IMR-90 (cell line): ENCODE measurements around the gene ARL6. TPM values are rescaled to one million over a fixed set of nuclear protein-coding genes. Genes with fewer than 3 reads are reported as not detected.
A peak's percentile ranks its signal among the peaks of the same experiment; 100 is the strongest.

Source experiments
- ATAC-seq: fragments of 200-7000 bp; cut with Tn5 transposase; 2 replicates; pipeline ENCODE4 v1.9.1; 2020; ENCODE audit warnings: low read depth, mild to moderate bottlenecking, moderate library complexity
- BruUV-seq: library from RNA; stranded (reverse); fragments of 400-500 nt; replicated peaks from 2 replicates; lab custom pipeline; 2021; lab: Mats Ljungman, UMichigan
- CTCF ChIA-PET: fragments of 300-600 bp; formaldehyde crosslinking; extraction: SDS; loops from one replicate; lab custom pipeline; 2021; ENCODE audit warnings: antibody characterized with exemption; lab: Yijun Ruan, JAX
- POLR2A ChIA-PET: fragments of 300-600 bp; sonication (Branson Sonifier 250); formaldehyde crosslinking; loops from one replicate; lab custom pipeline; 2022; ENCODE audit warnings: antibody characterized with exemption; ENCODE audit not compliant: unreplicated experiment; lab: Charles Lee
- DNase-seq: peaks from one replicate; pipeline ENCODE4 v3.0.0; 2013
- H2AFZ ChIP-seq: replicated peaks from 2 replicates; pipeline ENCODE3; 2013; ENCODE audit warnings: low read length, mild to moderate bottlenecking; ENCODE audit not compliant: poor library complexity
- H2AK5ac ChIP-seq: 2 replicates; pipeline ENCODE4 v1.6.1; 2013; ENCODE audit warnings: low read depth, low read length, inconsistent platforms
- H2AK9ac ChIP-seq: replicated peaks from 2 replicates; pipeline ENCODE3; 2013; ENCODE audit warnings: mild to moderate bottlenecking, low read depth, low read length, moderate library complexity; ENCODE audit not compliant: poor library complexity
- H2BK120ac ChIP-seq: 2 replicates; pipeline ENCODE4 v1.6.1; 2013; ENCODE audit warnings: low read depth, low read length, inconsistent platforms
- H2BK15ac ChIP-seq: 3 replicates; pipeline ENCODE4 v1.6.1; 2013; ENCODE audit warnings: low read depth, low read length, inconsistent platforms
- H2BK20ac ChIP-seq: 2 replicates; pipeline ENCODE4 v1.6.1; 2013; ENCODE audit warnings: low read depth, mild to moderate bottlenecking, inconsistent platforms, low read length, moderate library complexity
- H2BK5ac ChIP-seq: 2 replicates; pipeline ENCODE4 v1.6.1; 2013; ENCODE audit warnings: mild to moderate bottlenecking, low read depth, low read length, inconsistent platforms; ENCODE audit not compliant: poor library complexity, severe bottlenecking
- H3K14ac ChIP-seq: replicated peaks from 2 replicates; pipeline ENCODE4 v1.6.1; 2013; ENCODE audit warnings: low read depth, low read length, inconsistent platforms
- H3K18ac ChIP-seq: 2 replicates; pipeline ENCODE4 v1.6.1; 2013; ENCODE audit warnings: low read depth, low read length, control low read depth
- H3K23ac ChIP-seq: 2 replicates; pipeline ENCODE4 v1.6.1; 2013; ENCODE audit warnings: low read depth, low read length, inconsistent platforms
- H3K27ac ChIP-seq: 2 replicates; pipeline ENCODE4 v1.5.1; 2013; ENCODE audit warnings: mild to moderate bottlenecking, control low read depth, low read length; ENCODE audit not compliant: insufficient read depth
- H3K27me3 ChIP-seq: 2 replicates; pipeline ENCODE4 v1.6.1; 2013; ENCODE audit warnings: low read length; ENCODE audit not compliant: control insufficient read depth, insufficient read depth
- H3K36me3 ChIP-seq: 2 replicates; pipeline ENCODE4 v1.6.1; 2013; ENCODE audit warnings: low read length, mixed read lengths; ENCODE audit not compliant: control insufficient read depth, insufficient read depth
- H3K4ac ChIP-seq: 2 replicates; pipeline ENCODE4 v1.6.1; 2013; ENCODE audit warnings: low read depth, low read length, inconsistent platforms
- H3K4me1 ChIP-seq: 2 replicates; pipeline ENCODE4 v1.6.1; 2013; ENCODE audit warnings: low read length, mixed read lengths; ENCODE audit not compliant: control insufficient read depth, insufficient read depth
- H3K4me2 ChIP-seq: 2 replicates; pipeline ENCODE4 v1.6.1; 2013; ENCODE audit warnings: low read depth, mild to moderate bottlenecking, control low read depth, low read length, moderate library complexity
- H3K4me3 ChIP-seq: 2 replicates; pipeline ENCODE4 v1.5.1; 2013; ENCODE audit warnings: low read depth, mild to moderate bottlenecking, control low read depth, low read length, moderate library complexity; ENCODE audit not compliant: insufficient read depth
- H3K56ac ChIP-seq: 2 replicates; pipeline ENCODE4 v1.6.1; 2013; ENCODE audit warnings: low read length, inconsistent platforms; ENCODE audit not compliant: insufficient read depth; ENCODE audit errors: extremely low read depth
- H3K79me1 ChIP-seq, 2 experiments: 2 replicates each; pipeline ENCODE4 v1.6.1; 2013; ENCODE audit warnings: low read length in 2 of 2, inconsistent platforms in 1 of 2, low read depth in 1 of 2
- H3K9ac ChIP-seq: 2 replicates; pipeline ENCODE4 v1.6.1; 2013; ENCODE audit warnings: low read depth, low read length, control low read depth
- H3K9me1 ChIP-seq: 2 replicates; pipeline ENCODE4 v1.6.1; 2013; ENCODE audit warnings: low read length, inconsistent platforms; ENCODE audit not compliant: insufficient read depth
- H3K9me3 ChIP-seq: 2 replicates; pipeline ENCODE4 v1.6.1; 2013; ENCODE audit warnings: low read length; ENCODE audit not compliant: control insufficient read depth, insufficient read depth
- H4K20me1 ChIP-seq: 2 replicates; pipeline ENCODE4 v1.6.1; 2013; ENCODE audit warnings: low read length, inconsistent platforms; ENCODE audit not compliant: insufficient read depth
- H4K5ac ChIP-seq: 2 replicates; pipeline ENCODE4 v1.6.1; 2013; ENCODE audit warnings: mild to moderate bottlenecking, low read depth, low read length, control low read depth
- H4K8ac ChIP-seq, 2 experiments: 2 replicates each; pipeline ENCODE4 v1.6.1; 2013; ENCODE audit warnings: low read depth in 2 of 2, low read length in 2 of 2, control low read depth in 1 of 2, inconsistent platforms in 1 of 2
- H4K91ac ChIP-seq: 2 replicates; pipeline ENCODE4 v1.6.1; 2013; ENCODE audit warnings: low read depth, low read length, inconsistent platforms; ENCODE audit not compliant: insufficient read depth
- BHLHE40 ChIP-seq: fragments of 150-350 bp; IDR thresholded peaks from 2 replicates; pipeline ENCODE4 v1.6.1; 2016; ENCODE audit warnings: mild to moderate bottlenecking, low read depth, low read length
- FOS ChIP-seq: fragments of 150-350 bp; IDR thresholded peaks from 2 replicates; pipeline ENCODE4 v1.6.1; 2016; ENCODE audit warnings: low read depth, low read length
- MAFK ChIP-seq: IDR thresholded peaks from 2 replicates; pipeline ENCODE4 v1.6.1; 2012; ENCODE audit warnings: low read depth, low read length, improper control_type of control experiment
- MAZ ChIP-seq: IDR thresholded peaks from 2 replicates; pipeline ENCODE4 v1.6.1; 2012; ENCODE audit warnings: low read depth, mild to moderate bottlenecking, low read length, improper control_type of control experiment, moderate library complexity, borderline replicate concordance
- whole genome bisulfite sequencing, 2 experiments: methylation state at CpG; one replicate each; pipeline versions ENCODE4 v1.1.5 to v1.1.7; 2013; ENCODE audit warnings: missing lambda C conversion rate in 2 of 2; ENCODE audit not compliant: insufficient read length in 1 of 2; ENCODE audit errors: extremely low coverage in 2 of 2; 5-methylcytosine and 5-hydroxymethylcytosine counted together
- dilution Hi-C: fragments of 300-500 bp; cut with HindIII; formaldehyde crosslinking; loops from one replicate; pipeline ENCODE4 v1.14.3; 2018; ENCODE audit warnings: low sequenced_read_pairs; ENCODE audit not compliant: unreplicated experiment
- in situ Hi-C: fragments of 300-500 bp; cut with MboI; formaldehyde crosslinking; loops from 3 replicates; pipeline ENCODE4 v1.14.3; 2019; ENCODE audit warnings: low sequenced_read_pairs, inconsistent platforms, mixed read lengths
- intact Hi-C: fragments of 100-400 bp; cut with micrococcal nuclease; formaldehyde crosslinking; loops from 2 replicates; pipeline ENCODE4 v1.10.0; 2022
- polyA plus RNA-seq, 3 experiments: library from polyadenylated mRNA; depleted of rRNA; stranded (reverse); fragments of >200 nt; gene quantifications; 2 replicates each; pipeline ENCODE4 v1.2.3, GENCODE V29; 2012; ENCODE audit warnings: low replicate concordance in 1 of 3
- total RNA-seq: library from RNA; depleted of rRNA; stranded (reverse); fragments of >200 nt; gene quantifications from 2 replicates; pipeline ENCODE4 v1.2.3, GENCODE V29; 2012

The ARL6 gene
- total and polyA plus RNA-seq, 2 of the 4 experiments (the other 2 are of a cell fraction), result 3.1 to 3.4 TPM

DNA sequence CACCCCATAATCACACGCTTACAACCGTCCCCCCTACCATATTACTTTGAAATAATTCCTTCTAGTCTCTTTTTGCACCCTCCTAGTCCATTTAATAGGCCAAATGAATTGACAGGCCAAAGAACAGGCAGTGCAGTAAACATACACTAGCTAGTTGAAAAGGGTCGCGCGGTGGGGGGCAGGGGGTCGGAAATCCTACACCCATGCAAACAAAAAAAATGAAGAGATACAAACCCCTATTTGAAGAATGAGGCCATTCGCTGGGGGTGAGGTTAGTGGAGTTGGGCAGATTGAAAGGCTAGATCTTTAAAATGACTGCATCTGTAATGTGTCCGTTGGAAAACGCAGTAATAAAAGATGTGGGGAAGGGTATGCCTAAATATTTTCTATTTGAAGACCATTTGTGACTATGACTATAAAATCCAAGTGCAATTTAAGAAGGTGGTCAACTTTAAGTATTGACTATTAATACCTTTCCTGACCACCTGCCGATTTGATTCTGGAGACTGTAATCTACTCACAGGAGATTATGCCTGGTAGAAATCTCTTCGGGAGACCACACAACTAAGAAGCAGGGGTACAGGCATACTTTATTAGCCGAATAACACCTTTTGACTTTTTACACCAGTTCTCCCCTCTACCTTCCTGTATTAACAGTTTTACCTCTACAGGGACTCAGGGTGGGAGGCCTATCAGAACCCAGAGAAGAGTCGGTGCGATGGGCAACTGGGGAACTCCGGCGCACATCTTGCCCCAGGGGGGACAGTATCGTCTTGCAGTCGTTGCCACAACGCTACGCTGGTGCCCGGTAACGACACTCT, 762 bp upstream of the ARL6 start:
- H4K20me1 ChIP-seq, result no peaks in the 10 kb centered on the region
- peak overlapping the region; percentile 97 for H2AFZ ChIP-seq
- peak overlapping the region; percentile 21; the same call in 1 of the 2 replicates for H3K18ac ChIP-seq
- H2AK5ac ChIP-seq, result no peak overlapping the region
- H3K9ac ChIP-seq, result peak overlapping the region; percentile 72
- H3K4me2 ChIP-seq, result peak overlapping the region; percentile 53
- H2AK9ac ChIP-seq, result peak overlapping the region; percentile 68
- peak overlapping the region; percentile 96 for H3K14ac ChIP-seq
- H4K8ac ChIP-seq, result peak overlapping the region; percentile 71 to 98
- peak overlapping the region; percentile 87; the same call in 1 of the 2 replicates for H3K23ac ChIP-seq
- no peaks in the 10 kb centered on the region for H3K4me1 ChIP-seq
- no TSS peak for BruUV-seq
- dilution Hi-C loops, result no loop called here
- H2BK15ac ChIP-seq, result no peak overlapping the region
- H3K56ac ChIP-seq, result peak overlapping the region; percentile 67
- in situ Hi-C loops, result no loop called here
- ChIA-PET POLR2A (interaction anchor here (1.0 kb wide), 1 partner anchor 14 kb away, joined by 4 read pairs; no protein-coding TSS in a partner anchor), CTCF (no interaction called here)
- H3K79me1 ChIP-seq, result peaks cover 9 to 23% of the 10 kb centered on the region in 2 experiments; a peak in 3 of 4 replicates
- no peaks in the 10 kb centered on the region for H3K9me1 ChIP-seq
- intact Hi-C loops, result no loop called here
- H3K4me3 ChIP-seq, result peak overlapping the region; percentile 65
- peak overlapping the region; percentile 59 for H4K5ac ChIP-seq
- H2BK20ac ChIP-seq, result no peak overlapping the region
- H3K36me3 ChIP-seq, result no peaks in the 10 kb centered on the region
- ATAC-seq (peak; percentile 54), DNase-seq (peak; percentile 0)
- H3K4ac ChIP-seq, result peak overlapping the region; percentile 80
- H3K27ac ChIP-seq, result peak overlapping the region; percentile 83
- peak overlapping the region; percentile 71 for H4K91ac ChIP-seq
- H2BK5ac ChIP-seq, result peak overlapping the region; percentile 56
- H2BK120ac ChIP-seq, result no peak overlapping the region
- no peaks in the 10 kb centered on the region for H3K27me3 ChIP-seq
- WGBS, 2 experiments, result 2% methylated on average over 8 of the region's 22 CpGs; no CpG with 5 or more reads in 1 of the 2 experiments
- TF ChIP-seq BHLHE40 (no peak), MAFK (no peak), FOS (no peak), MAZ (no peak)
- no peaks in the 10 kb centered on the region for H3K9me3 ChIP-seq
